ENCODE data around the gene AGAP5. TPM values are rescaled to one million over a fixed set of nuclear protein-coding genes. Genes with fewer than 3 reads are reported as not detected.

The AGAP5 gene
- polyA plus RNA-seq, 3 donors, result 0.23 to 8.9 (median 0.44) TPM

DNA sequence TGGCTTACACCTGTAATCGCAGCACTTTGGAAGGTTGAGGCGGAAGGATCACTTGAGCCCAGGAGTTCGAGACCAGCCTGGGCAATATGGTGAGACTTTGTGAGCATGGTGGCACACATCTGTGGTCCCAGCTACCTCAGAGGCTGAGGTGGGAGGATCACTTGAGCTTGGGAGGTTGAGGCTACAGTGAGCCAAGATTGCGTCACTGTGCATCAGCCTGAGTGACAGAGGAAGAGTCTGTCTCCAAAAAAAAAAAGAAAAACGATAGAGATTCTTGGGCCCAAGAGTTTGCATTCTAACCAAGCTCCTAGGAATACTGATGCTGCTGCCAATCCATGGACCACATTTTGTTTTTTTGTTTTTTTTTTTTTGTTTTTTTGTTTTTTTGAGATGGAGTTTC is 68.7 kb downstream of the AGAP5 start:
- Histone ChIP-seq H3K4me3 (replicated peaks in 1 of 3; ENCODE audit: low read depth in 2 of 3, low read length in 3 of 3) (no peak overlapping the region), H3K4me1 (ENCODE audit: control insufficient read depth in 1 of 2, insufficient read depth in 2 of 2, low read length in 2 of 2) (peaks cover 16 to 17% of the 10 kb centered on the region in 2 donors), H3K36me3 (replicated peaks in 1 of 2; ENCODE audit: control insufficient read depth in 1 of 2, insufficient read depth in 2 of 2, low read length in 2 of 2) (no peaks in the 10 kb centered on the region), H3K27me3 (ENCODE audit: control insufficient read depth in 2 of 2, insufficient read depth in 2 of 2, low read length in 2 of 2) (no peaks in the 10 kb centered on the region), H2AFZ (ENCODE audit: insufficient read depth, low read depth, low read length, poor library complexity, severe bottlenecking) (no peak overlapping the region), H3K9ac (ENCODE audit: insufficient read depth, low read length, poor library complexity, severe bottlenecking) (no peak overlapping the region), H4K20me1 (ENCODE audit: insufficient read depth, low read length) (no peaks in the 10 kb centered on the region), H3K79me2 (ENCODE audit: insufficient read depth, low read length) (peaks cover 4% of the 10 kb centered on the region), H3K27ac (ENCODE audit: low read depth in 1 of 2, low read length in 2 of 2) (no peak overlapping the region), H3K9me3 (replicated peaks in 1 of 2; ENCODE audit: control insufficient read depth in 1 of 2, insufficient read depth in 1 of 2, low read length in 2 of 2) (no peaks in the 10 kb centered on the region), H3K4me2 (replicated peaks; ENCODE audit: extremely low read depth, low read length, poor library complexity, severe bottlenecking) (no peak overlapping the region)
- DNase-seq, result no peak
- Mint-ChIP-seq H3K9me3 (peaks cover 0 to 2% (median 0%) of the 10 kb centered on the region in 7 donors), H3K27me3 (ENCODE audit: low read depth in 3 of 3) (peaks cover 0 to 6% (median 0%) of the 10 kb centered on the region in 3 donors), H3K27ac (no peak overlapping the region), H3K4me1 (peaks cover 14% of the 10 kb centered on the region), H3K4me3 (no peak overlapping the region), H3K36me3 (no peaks in the 10 kb centered on the region)
- intact Hi-C loops (cut with micrococcal nuclease), result no loop called here
- TF ChIP-seq, protein P1, sequence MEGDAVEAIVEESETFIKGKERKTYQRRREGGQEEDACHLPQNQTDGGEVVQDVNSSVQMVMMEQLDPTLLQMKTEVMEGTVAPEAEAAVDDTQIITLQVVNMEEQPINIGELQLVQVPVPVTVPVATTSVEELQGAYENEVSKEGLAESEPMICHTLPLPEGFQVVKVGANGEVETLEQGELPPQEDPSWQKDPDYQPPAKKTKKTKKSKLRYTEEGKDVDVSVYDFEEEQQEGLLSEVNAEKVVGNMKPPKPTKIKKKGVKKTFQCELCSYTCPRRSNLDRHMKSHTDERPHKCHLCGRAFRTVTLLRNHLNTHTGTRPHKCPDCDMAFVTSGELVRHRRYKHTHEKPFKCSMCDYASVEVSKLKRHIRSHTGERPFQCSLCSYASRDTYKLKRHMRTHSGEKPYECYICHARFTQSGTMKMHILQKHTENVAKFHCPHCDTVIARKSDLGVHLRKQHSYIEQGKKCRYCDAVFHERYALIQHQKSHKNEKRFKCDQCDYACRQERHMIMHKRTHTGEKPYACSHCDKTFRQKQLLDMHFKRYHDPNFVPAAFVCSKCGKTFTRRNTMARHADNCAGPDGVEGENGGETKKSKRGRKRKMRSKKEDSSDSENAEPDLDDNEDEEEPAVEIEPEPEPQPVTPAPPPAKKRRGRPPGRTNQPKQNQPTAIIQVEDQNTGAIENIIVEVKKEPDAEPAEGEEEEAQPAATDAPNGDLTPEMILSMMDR (IDR thresholded peaks at IDR 0.05), result no peak
- 100% methylated on average over 5 of the region's 5 CpGs for WGBS (ENCODE audit: insufficient coverage)

DNA sequence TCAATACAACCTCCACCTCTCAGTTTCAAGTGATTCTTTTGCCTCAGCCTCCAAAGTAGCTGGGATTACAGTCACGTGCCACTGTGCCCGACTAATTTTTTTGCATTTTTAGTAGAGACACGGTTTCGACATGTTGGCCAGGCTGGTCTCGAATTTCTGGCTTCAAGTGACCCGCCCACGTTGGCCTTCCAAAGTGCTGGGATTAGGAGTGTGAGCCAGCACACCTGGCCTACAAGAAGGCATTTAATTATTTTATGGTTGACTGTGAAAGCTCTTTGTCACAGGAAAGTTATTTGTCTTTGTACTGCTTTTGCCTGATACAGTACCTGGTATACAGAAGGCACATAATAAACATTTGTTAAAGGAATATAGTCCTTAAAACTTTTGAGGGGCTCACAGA is 69.5 kb downstream of the AGAP5 start:
- TF ChIP-seq, protein P1 (IDR thresholded peaks at IDR 0.05), result no peak
- DNase-seq, result no peak
- no peak overlapping the region for H3K27ac Mint-ChIP-seq
- H3K4me3 Mint-ChIP-seq, result no peak overlapping the region
- no peak overlapping the region for H3K9ac ChIP-seq (ENCODE audit: insufficient read depth, low read length, poor library complexity, severe bottlenecking)
- WGBS (ENCODE audit: insufficient coverage), result 88% methylated on average over 7 of the region's 7 CpGs
- H3K36me3 Mint-ChIP-seq, result no peaks in the 10 kb centered on the region
- H4K20me1 ChIP-seq (ENCODE audit: insufficient read depth, low read length), result no peaks in the 10 kb centered on the region
- H3K9me3 Mint-ChIP-seq, result peaks cover 0 to 2% (median 0%) of the 10 kb centered on the region in 7 donors
- intact Hi-C loops (cut with micrococcal nuclease), result no loop called here
- H3K36me3 ChIP-seq (replicated peaks in 1 of 2; ENCODE audit: control insufficient read depth in 1 of 2, insufficient read depth in 2 of 2, low read length in 2 of 2), result no peaks in the 10 kb centered on the region
- H3K4me1 Mint-ChIP-seq, result peaks cover 14% of the 10 kb centered on the region
- peaks cover 16 to 17% of the 10 kb centered on the region in 2 donors for H3K4me1 ChIP-seq (ENCODE audit: control insufficient read depth in 1 of 2, insufficient read depth in 2 of 2, low read length in 2 of 2)
- no peak overlapping the region for H3K4me2 ChIP-seq (replicated peaks; ENCODE audit: extremely low read depth, low read length, poor library complexity, severe bottlenecking)
- no peaks in the 10 kb centered on the region for H3K27me3 ChIP-seq (ENCODE audit: control insufficient read depth in 2 of 2, insufficient read depth in 2 of 2, low read length in 2 of 2)
- H3K9me3 ChIP-seq (replicated peaks in 1 of 2; ENCODE audit: control insufficient read depth in 1 of 2, insufficient read depth in 1 of 2, low read length in 2 of 2), result no peaks in the 10 kb centered on the region
- H3K79me2 ChIP-seq (ENCODE audit: insufficient read depth, low read length), result peaks cover 4% of the 10 kb centered on the region
- H3K27ac ChIP-seq (ENCODE audit: low read depth in 1 of 2, low read length in 2 of 2), result no peak overlapping the region
- H2AFZ ChIP-seq (ENCODE audit: insufficient read depth, low read depth, low read length, poor library complexity, severe bottlenecking), result no peak overlapping the region
- H3K4me3 ChIP-seq (replicated peaks in 1 of 3; ENCODE audit: low read depth in 2 of 3, low read length in 3 of 3), result no peak overlapping the region
- H3K27me3 Mint-ChIP-seq (ENCODE audit: low read depth in 3 of 3), result peaks cover 0 to 3% (median 0%) of the 10 kb centered on the region in 3 donors
